Measurements from ENCODE around the gene S1PR4. TPM values are rescaled to one million over a fixed set of nuclear protein-coding genes. Genes with fewer than 3 reads are reported as not detected.

S1PR4 gene
- total RNA-seq, 1 donor from 2014 or later = not detected

GRCh38 chr19:3135961-3136683 is 42.4 kb upstream of the S1PR4 start, which contains the start of gene GNA15:
TSS of gene GNA15 (plus strand) at chr19:3136033. CDS start at chr19:3136451, 418 bp downstream.
- no peaks in the 10 kb centered on the region for H3K9me3 Mint-ChIP-seq
- no peak for TF ChIP-seq CTCF (conservative IDR thresholded peaks at IDR 0.05)
- H3K4me1 Mint-ChIP-seq (ENCODE audit: unreplicated experiment) = peaks cover 4% of the 10 kb centered on the region
- H3K27ac Mint-ChIP-seq = peak within 1 kb of the TSS; percentile 40
- peak within 1 kb of the TSS; percentile 37 for H3K4me3 Mint-ChIP-seq
- no peaks in the 10 kb centered on the region for H3K36me3 Mint-ChIP-seq
- DNase-seq (ENCODE audit: extremely low spot score, unreplicated experiment) = no peak
- peaks cover 2% of the 10 kb centered on the region for H3K27me3 Mint-ChIP-seq

- Mint-ChIP-seq H3K27me3 (peaks cover 2% of the 10 kb centered on the region), H3K4me1 (ENCODE audit: unreplicated experiment) (peaks cover 4% of the 10 kb centered on the region), H3K4me3 (peak overlapping the region; percentile 37), H3K27ac (peak overlapping the region; percentile 40), H3K9me3 (no peaks in the 10 kb centered on the region), H3K36me3 (no peaks in the 10 kb centered on the region)
- no peak for DNase-seq (ENCODE audit: extremely low spot score, unreplicated experiment)
- no peak for TF ChIP-seq CTCF (conservative IDR thresholded peaks at IDR 0.05)
Measured at GRCh38 chr19:3136684-3137055, 41.9 kb upstream of the S1PR4 start.

GRCh38 chr19:3137119-3137518 is 41.5 kb upstream of the S1PR4 start:
- Mint-ChIP-seq H3K36me3 (no peaks in the 10 kb centered on the region), H3K4me3 (peak overlapping the region; percentile 37), H3K27ac (peak overlapping the region; percentile 40), H3K27me3 (peaks cover 2% of the 10 kb centered on the region), H3K9me3 (no peaks in the 10 kb centered on the region), H3K4me1 (ENCODE audit: unreplicated experiment) (peaks cover 4% of the 10 kb centered on the region)
- TF ChIP-seq CTCF (conservative IDR thresholded peaks at IDR 0.05) = no peak
- DNase-seq (ENCODE audit: extremely low spot score, unreplicated experiment) = no peak

- Mint-ChIP-seq H3K36me3 (no peaks in the 10 kb centered on the region), H3K27me3 (peaks cover 2% of the 10 kb centered on the region), H3K4me3 (no peak overlapping the region), H3K27ac (no peak overlapping the region), H3K4me1 (ENCODE audit: unreplicated experiment) (peaks cover 4% of the 10 kb centered on the region), H3K9me3 (no peaks in the 10 kb centered on the region)
- no peak for DNase-seq (ENCODE audit: extremely low spot score, unreplicated experiment)
- TF ChIP-seq CTCF (conservative IDR thresholded peaks at IDR 0.05) = no peak
Measured at GRCh38 chr19:3138268-3138667, 40.3 kb upstream of the S1PR4 start.

- H3K27ac Mint-ChIP-seq = no peak overlapping the region
- no peaks in the 10 kb centered on the region for H3K9me3 Mint-ChIP-seq
- no peak for TF ChIP-seq CTCF (conservative IDR thresholded peaks at IDR 0.05)
- H3K4me1 Mint-ChIP-seq (ENCODE audit: unreplicated experiment) = peaks cover 4% of the 10 kb centered on the region
- DNase-seq (ENCODE audit: extremely low spot score, unreplicated experiment) = no peak
- no peak overlapping the region for H3K4me3 Mint-ChIP-seq
- peaks cover 2% of the 10 kb centered on the region for H3K27me3 Mint-ChIP-seq
- no peaks in the 10 kb centered on the region for H3K36me3 Mint-ChIP-seq
Measured at GRCh38 chr19:3140667-3141038, 37.9 kb upstream of the S1PR4 start.

Measured in type B pancreatic cell (in vitro differentiated cells).